ENCODE results near the gene THAP12.

GRCh38 chr11:76385903-76386302 lies 5.0 kb upstream of the THAP12 start:
- TF ChIP-seq CTCF (IDR thresholded peaks at IDR 0.05; ENCODE audit: extremely low read depth in 1 of 2, insufficient read depth in 1 of 2, low read depth in 1 of 2, low read length in 2 of 2) = no peak
- TF ChIP-seq JUN (IDR thresholded peaks at IDR 0.05; ENCODE audit: borderline replicate concordance, insufficient read depth, insufficient read length, low read depth) = no peak
- no peak for TF ChIP-seq POLR2A (IDR thresholded peaks at IDR 0.05; ENCODE audit: low read depth, low read length)
- TF ChIP-seq EZH2 (IDR thresholded peaks at IDR 0.05; ENCODE audit: borderline replicate concordance, low read depth, low read length, severe bottlenecking) = no peak
- TF ChIP-seq MAX (IDR thresholded peaks at IDR 0.05; ENCODE audit: insufficient read depth, insufficient read length) = no peak
- no peak for TF ChIP-seq GATA2 (IDR thresholded peaks at IDR 0.05; ENCODE audit: insufficient read depth, insufficient read length, low read depth, low read length)
- no peak for TF ChIP-seq POLR2AphosphoS5 (IDR thresholded peaks at IDR 0.05; ENCODE audit: insufficient read depth, low read depth, low read length)
- no peak for TF ChIP-seq MYC (IDR thresholded peaks at IDR 0.05; ENCODE audit: low read depth, low read length)
- TF ChIP-seq FOS (IDR thresholded peaks at IDR 0.05; ENCODE audit: borderline replicate concordance, insufficient read depth, low read length) = no peak

All from endothelial cell of umbilical vein (primary cell).